Pulmonary artery endothelial cell (primary cell): Measurements from ENCODE around the gene RBBP5. TPM values are rescaled to one million over a fixed set of nuclear protein-coding genes. Genes with fewer than 3 reads are reported as not detected.
"Not testable (repeated sequence)": the region's sequence is repeated elsewhere in the genome, so short reads cannot be mapped to it uniquely, and the experiment has no call there.

Source experiments
- DNase-seq: peaks from one replicate; pipeline ENCODE4 v3.0.0-alpha.2; 2011; ENCODE audit warnings: low read depth, low spot score
- total RNA-seq: library from RNA; depleted of rRNA; stranded (reverse); fragments of >200 nt; gene quantifications from 2 replicates; pipeline ENCODE4 v1.2.3, GENCODE V29; 2014

Gene RBBP5, protein sequence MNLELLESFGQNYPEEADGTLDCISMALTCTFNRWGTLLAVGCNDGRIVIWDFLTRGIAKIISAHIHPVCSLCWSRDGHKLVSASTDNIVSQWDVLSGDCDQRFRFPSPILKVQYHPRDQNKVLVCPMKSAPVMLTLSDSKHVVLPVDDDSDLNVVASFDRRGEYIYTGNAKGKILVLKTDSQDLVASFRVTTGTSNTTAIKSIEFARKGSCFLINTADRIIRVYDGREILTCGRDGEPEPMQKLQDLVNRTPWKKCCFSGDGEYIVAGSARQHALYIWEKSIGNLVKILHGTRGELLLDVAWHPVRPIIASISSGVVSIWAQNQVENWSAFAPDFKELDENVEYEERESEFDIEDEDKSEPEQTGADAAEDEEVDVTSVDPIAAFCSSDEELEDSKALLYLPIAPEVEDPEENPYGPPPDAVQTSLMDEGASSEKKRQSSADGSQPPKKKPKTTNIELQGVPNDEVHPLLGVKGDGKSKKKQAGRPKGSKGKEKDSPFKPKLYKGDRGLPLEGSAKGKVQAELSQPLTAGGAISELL
- 17.7 and 28.9 TPM in 2 replicates for total RNA-seq

DNA sequence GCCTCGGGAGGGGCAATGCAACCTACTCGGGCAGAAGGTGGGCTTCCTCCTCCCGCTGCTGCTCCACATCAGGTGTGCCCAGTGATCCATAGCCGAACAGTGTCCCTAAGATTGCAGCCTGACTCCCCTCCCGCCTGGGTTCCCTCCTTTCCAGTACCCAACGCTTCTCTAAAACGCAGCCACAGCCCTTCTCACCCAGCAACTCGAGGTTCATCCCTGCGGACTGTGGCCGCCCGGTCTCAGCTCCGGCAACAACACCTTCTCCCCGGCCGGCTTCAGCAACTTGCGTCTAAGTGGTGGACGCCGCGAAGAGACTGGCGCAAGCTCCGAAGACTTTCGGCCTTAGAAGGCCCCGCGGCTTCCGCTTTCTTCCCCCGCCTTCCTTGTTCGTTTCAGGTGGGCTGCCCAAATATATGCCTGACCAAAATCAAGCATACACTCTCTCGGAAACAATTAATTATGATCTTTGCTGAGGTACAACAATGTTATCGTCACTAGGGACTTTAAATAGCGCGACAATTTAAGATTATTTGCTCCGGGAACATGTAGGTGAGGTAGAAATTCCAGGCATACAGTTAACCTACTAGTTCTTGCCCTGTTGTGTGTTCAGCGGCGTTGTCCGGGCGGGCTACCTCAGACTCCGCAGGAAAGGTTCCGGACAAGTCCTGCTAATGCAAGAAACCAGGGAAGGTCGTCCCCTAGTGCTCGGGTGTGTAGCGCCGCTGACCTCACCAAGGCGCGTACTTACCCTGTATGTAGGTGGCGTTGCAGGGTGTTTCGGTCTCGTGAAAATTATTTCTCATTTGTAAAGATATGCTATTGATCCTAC, at the start of gene RBBP5:
Gene RBBP5, minus strand, starts transcription at position 319 of the 829 bp plus-strand sequence. Its CDS starts 105 bp downstream, at position 214.
- peak; percentile 95 for DNase-seq

DNA sequence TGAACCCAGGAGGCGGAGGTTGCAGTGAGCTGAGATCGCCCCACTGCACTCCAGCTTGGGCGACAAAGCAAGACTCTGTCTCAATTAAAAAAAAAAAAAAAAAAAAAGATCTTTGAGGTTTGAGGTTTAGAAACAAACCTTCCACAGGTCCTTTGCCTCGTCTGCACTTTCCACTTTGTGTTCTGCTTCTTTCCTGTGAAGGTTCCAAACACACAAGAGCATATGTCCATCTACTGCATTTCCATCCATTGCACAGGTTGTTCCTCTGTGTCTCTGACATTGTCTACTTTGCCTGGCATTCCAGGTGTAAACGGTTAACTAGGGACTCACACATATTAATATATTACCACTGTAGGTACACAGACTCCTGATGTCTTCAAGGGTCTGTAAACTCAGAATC, 49.6 kb upstream of the RBBP5 start:
- no peak for DNase-seq

DNA sequence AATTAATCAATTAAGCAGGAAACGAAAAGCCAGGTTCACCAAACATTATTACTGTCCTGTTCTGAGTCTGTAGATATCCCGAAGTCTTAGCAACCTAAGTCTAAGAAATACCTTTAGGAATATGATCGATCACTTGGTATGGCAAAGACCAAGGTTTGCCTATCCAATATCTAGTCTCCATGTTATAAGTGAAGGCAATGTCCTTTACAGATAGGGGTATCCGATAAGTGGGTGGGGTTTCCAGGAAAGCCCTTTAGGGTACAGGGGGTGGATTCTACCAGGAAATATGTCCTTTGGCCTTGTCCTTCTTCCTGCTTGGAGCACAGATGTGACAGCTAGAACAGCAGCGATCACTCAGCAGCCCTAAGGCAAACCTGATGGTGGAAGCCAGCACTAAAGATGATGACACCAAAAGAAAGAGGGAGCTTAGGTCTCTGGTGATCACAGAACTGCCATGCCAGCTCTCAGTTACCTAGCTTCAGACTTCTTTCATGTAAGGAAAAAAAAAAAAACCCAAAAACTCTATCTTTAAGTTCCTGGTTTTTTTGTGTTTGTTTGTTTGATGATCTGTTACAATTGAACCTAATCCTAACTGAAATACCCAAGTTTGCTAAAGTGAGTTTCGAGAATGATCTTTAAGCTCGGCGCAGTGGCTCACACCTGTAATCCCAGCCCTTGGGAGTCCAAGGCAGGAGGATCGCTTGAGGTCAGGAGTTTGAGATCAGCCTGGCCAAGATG, 48.9 kb upstream of the RBBP5 start:
- DNase-seq: no peak

DNA sequence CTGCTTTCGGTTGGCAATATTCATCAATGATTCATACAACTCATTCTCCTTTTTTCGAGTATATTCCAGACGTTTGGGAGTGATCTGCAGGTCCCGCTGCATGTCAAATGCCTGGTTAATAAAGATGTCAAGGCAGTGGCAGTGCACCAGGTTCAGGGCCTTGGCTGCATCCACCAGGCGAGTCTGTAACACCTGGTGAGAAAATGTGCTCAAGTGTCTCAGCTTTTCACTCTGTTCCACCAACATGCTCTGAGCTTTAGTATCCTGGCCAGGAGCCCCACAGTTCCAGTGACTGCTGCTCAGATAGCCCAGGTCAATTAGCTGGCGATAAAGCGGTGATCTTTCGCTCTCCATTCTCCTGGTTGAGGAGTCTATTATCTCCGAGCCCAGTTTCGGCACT, 47.5 kb upstream of the RBBP5 start:
- DNase-seq: no peak

DNA sequence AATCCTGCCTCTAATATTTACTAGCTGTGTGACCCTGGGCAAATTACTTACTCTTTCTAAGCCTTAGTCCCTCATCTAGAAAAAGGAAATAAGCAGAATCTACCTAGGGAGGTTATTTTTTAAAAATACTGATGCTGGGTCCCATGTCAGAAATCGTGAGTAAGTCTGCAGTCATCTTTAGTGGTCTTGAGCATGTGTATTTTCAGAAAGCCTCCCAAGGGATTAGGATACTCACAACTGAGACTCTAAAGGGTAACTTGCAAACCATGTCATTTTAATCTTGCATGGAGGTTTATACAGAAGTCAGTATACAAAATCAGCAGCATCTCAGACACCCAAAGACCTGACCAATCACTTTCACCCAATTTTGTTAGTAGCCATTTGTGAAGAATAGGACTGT, 46.5 kb upstream of the RBBP5 start:
- no peak for DNase-seq

DNA sequence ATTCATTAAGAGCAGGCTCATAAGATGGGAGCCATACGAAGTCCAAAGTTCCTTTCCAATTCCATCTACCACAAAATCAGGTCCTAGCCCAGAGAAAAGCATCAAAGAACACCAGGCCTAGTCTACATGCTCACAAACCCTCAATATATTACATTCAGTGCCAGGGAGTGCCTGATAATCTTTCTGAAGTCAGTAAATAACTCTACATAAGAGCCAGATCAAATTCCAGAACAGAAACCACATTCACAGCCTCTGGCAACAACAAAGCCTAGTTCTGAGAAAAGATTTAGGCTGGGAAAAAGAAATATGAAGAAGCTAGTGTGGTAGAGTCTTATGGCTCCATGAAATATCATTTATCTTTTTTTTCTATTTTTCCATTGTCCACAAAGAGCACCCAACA, 40.5 kb upstream of the RBBP5 start:
- no peak for DNase-seq

DNA sequence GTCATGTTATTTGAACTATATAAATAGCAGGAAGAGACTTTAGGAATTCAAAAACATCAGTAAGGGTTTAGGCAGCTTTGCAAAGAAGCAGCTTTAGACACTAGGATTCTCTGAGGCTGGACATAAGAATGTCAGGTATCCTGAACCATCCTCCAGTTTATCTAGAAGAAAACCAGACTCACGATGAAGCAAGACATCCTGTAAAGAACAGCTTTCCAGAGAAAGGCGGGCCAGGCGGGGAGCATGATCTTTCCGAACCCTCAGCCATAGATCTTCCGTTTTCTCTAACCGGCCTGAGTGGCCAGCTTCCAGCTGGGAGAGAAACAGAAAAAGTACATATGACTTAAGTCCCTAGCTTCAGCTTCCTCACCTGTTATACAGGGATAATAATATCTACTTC, 39.3 kb upstream of the RBBP5 start:
- no peak for DNase-seq

DNA sequence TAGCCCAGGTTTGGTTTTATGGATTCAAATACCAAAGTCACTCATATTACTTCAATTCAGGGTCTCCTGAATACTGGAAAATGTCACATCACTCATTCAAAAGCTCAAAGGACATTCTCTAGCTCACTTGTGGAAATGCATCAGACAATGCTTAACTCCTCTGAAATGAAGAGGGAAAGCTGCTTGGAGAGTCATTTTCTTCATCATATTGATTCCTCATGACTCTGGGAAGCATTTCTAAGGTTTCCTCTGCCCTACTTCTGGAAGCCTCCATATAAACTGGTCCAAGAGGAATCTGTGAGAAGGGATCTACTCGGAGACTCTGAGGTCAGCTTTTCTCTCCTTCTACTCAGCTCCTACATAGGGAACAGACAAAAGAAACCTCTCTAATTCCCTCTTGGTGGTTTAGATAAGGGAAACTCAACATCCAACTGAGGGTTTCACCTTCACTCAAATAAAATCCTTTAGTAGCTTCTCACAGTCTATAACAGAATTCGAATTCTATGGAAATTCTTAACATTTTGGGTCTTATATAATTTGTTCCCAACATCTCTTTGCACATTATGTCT, 36.4 kb upstream of the RBBP5 start:
- DNase-seq: no peak

DNA sequence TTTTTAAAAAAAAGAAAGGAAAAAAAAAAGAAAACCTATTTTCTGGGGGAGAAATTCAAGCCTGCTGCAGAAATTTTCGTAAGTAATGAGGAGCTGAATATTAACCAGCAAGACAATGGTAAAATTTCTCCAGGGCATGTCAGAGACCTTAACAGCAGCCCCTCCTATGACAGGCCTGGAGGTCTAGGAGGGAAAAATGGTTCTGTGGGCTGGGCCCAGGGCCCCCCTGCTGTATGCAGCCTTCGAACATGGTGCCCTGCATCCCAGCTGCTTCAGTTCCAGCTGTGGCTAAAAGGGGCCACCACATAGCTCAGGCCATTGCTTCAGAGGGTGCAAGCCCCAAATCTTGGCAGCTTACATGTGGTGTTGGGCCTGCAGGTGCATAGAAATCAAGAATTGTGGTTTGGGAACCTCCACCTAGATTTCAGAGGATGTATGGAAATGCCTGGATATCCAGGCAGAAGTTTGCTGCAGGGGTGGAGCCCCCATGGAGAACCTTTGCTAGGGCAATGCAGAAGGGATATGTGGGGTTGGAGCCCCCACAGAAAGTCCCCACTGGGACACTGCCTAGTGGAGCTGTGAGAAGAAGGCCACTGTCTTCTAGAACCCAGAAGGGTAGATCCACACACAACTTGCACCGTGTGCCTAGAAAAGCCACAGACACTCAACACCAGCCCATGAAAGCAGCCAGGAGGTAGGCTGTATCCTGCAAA, 34.0 kb upstream of the RBBP5 start:
- not testable (repeated sequence) for DNase-seq

DNA sequence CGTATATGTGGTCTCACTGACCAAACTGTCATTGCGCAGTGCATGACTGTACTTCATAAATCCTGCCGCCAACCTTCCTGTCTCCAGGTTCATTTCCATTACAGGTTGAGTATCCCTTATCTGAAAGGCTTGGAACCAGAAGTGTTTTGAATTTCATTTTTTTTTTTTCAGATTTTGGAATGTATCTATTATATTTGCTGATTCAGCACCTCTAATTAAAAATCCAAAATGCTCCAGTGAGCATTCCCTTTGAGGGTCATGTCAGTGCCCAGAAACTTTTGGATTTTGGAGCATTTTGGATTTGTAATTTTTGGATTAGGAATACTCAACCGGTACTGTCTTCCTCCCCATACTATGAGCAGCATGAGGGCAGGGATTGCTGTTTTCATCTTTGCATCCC, 30.7 kb upstream of the RBBP5 start:
- no peak for DNase-seq

DNA sequence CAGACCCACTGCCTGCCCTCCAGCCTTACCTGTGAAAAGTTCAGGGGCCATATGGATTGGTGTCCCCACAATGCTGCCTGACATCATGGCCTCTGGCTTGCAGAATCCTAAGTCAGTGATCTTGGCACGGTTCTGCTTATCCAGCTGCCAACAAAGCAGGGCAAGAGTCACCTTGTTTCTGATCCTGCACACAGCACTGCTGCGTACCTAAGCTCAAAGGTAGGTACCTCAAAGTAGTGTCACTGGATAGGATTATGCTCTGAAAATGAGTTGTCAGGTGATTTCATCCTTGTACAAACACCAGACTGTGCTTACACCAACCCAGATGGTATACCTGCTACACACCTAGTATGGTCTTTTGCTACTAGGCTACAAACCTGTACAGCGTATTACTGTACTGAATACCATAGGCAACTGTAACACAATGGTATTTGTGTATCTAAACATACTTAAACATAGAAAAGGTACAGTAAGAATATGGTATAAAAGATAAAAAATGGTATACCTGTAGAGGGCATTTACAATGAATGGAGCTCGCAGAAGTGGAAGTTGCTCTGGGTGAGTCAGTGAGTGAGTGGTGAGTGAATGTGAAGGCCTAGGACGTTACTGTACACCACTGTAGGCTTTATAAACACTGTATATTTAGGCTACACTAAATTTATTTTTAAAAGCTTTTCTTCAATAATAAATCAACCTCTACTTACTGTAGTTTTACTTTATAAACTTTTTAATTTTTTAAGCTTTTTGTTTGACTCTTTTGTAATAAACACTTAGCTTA, 29.1 kb upstream of the RBBP5 start:
- no peak for DNase-seq

DNA sequence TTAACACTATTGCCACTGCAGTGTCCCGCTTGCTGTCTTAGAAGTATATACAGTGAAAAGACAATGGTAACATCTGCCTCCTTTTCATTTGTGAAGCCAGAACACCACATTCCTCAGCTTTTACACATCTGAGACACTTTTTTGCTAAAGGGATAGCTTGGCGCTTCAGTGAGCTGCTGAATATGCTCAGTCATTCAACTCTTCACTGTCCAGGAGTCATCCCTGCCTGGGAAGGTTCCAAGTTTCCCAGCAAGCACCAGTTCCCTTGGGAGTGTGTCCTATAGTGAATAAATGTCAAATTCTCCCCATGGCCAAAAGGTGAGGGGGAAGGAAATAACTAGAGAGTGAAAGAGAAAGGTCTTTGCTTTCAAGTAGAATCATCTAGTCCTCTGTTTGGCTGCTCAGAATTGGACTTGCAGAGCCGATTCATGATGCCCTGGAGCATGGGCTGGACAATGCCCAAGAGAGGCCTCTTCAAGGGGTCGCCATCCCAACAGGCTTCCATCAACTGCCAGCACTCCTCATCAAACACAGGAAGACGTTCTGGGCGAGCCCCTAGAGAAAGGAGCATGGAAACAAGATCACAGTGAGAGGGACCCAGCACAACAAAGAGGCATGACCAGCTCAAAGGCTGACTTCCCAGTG, 25.5 kb upstream of the RBBP5 start:
- no peak for DNase-seq

DNA sequence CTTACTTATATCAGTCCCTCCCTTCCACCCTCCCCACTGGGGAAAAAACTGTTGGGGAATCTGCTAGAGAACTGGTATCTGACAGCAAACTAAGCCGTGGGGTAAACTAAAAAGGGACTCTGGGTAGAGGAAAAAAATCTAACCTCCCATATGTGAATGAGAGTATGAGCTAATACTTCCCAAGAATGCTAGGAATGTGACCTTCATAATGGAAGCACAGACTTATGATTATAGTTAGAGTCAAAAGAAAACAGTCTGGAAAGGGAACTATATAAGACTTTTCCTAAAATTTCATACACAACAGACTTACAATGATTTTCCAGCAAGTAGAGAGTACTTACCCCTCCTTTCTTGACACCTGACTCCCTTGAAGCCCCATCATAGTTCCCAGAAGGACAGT, 23.0 kb upstream of the RBBP5 start:
- peak; percentile 58 for DNase-seq

DNA sequence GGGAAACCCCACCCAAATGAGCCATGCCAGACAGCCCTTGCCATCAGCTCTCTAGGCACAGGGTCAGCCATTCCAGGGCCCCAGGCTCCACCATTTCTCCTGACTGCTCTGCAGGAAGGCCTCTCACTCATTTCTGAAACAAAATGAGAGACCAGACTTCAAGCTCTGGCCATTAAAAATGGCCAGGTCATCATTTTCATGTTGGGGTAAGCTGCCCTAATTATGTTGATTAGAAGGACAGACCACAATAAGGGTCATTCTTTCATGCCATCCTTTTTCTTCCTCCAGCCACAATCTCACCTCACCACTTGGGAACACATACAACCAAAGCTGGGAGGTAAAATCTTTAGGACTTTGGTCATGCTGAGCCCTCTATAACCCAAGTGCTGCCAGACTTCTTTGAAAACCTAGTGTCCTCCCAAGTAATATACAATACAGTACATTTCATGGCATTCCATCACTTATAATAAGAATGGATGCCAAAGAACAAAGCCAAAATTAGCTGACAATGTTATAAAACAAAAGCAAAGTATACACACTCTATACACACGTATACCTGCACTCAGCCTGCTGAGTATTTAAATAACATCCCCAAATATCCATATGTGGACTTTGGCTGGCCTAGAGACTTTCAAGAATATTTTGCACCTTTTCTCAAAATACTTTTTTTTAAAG, 22.4 kb upstream of the RBBP5 start:
- DNase-seq: no peak

DNA sequence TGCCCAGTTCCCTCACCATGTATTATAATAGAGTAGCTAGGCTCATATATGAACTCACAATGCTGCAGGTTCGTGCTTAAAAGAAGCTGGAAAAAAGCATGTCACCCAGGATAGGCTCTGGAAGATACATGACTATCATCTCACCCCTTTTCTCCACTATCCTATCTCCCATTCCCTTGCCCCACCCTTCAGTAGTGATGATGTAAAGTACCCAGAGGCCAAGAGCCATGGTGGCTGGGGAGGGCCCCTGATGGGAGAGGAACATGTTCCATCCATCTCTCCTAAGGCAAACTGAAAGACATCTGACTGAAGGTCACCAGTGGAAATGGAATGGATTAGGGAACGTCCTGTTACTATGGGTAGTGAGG, 20.3 kb upstream of the RBBP5 start:
- DNase-seq: no peak

DNA sequence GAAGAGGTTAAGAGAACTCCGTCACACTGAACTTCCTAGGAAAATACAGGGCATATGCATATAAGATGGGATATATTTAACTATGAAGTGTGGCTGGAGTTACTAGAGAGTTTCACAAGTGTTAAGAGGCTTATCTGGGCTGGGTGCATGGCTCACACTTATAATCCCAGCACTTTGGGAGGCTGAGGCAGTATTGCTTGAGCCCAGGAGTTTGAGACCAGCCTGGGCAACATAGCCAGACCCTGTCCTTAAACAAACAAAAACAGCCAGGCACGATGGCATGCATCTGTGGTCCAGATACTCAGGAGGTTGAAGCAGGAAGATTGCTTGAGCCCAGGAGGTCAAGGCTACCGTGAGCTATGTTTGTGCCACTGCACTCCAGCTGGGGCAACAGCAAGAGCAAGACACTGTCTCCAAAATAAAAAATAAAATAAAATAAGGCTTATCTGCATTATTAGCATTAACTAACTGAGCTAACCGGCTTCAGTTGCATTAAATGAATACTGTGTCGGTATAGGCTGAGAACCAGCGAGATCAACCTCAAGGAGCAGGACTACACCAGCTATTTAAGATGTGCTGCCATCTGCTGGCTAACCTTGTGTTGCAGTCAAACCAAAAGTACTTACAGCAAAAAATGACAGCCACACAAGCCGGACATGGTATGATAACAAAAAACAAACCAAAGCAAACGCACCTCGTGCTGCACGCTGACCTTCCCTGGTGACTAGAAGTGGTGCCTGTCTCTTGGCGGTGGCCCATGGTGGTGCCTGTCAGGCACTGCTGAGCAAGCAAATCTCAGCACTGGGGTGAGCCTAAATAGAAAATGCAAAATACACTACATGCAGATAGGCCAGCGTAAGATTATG, 19.7 kb upstream of the RBBP5 start:
- peak; percentile 66 for DNase-seq

DNA sequence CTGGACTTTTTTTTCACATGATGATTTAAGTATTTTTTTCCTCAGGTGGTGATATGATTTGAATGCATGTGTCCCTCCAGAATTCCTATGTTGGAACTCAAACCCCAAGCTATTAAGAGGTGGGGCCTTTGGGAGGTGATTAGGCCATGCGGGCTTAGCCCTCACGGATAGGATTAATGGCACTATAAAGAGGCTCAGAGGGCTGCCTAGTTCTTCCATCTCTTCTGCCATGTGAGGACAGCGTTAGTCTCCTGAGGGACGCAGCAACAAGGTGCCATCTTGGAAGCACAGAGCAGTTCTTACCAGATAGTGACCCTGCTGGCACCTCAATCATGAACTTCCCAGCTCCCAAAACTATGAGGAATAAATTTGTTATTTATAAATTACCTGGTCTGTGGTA, 18.3 kb upstream of the RBBP5 start:
- DNase-seq: no peak

DNA sequence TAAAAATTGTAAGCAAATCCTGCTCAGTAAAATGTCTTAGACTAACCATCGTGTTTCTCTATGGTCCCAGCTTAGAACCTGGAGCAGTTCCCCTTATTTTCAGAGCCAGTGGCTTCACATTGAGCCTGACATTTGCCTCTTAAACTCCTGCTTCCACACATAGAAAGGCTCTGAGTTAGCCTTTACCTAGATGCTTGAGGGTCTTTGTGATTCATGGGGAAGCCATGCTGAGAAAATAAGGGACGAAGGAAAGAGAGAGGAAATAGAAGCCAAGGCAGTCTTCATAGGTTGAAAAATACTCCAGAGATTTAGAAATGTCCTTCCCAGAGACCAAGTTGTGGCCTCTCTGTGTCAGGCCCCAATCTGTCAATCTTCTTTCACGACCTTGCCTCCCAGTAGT, 16.1 kb upstream of the RBBP5 start:
- no peak for DNase-seq
